ENCODE measurements around the gene SYNE2.

GRCh38 chr14:64238049-64238448, 385.2 kb downstream of the SYNE2 start:
- TF ChIP-seq POLR2A (IDR thresholded peaks at IDR 0.05) (no peak), CTCF (IDR thresholded peaks at IDR 0.05) (no peak), POLR2AphosphoS5 (IDR thresholded peaks at IDR 0.05) (no peak), EP300 (IDR thresholded peaks at IDR 0.05) (no peak)

Data from gastroesophageal sphincter (tissue), 3 donors.